CD4-positive, CD25-positive, alpha-beta regulatory T cell (primary cell): ENCODE data around the gene TFAP2A. TPM values are rescaled to one million over a fixed set of nuclear protein-coding genes. Genes with fewer than 3 reads are reported as not detected.
A peak's percentile ranks its signal among the peaks of the same experiment; 100 is the strongest.

Source experiments
- ATAC-seq, 2 donors: fragments of 150-1000 bp; cut with Tn5 transposase; one replicate each; pipeline ENCODE4 v1.10.0; 2021; ENCODE audit warnings: low read depth in 2 of 2, moderate number of reproducible peaks in 2 of 2, moderate library complexity in 1 of 2
- DNase-seq, 3 donors: peaks; one replicate each; pipeline versions ENCODE4 v3.0.0 to v3.0.0-alpha.2; 2012 to 2022; ENCODE audit warnings: mixed read lengths in 1 of 3
- H3K27ac ChIP-seq: one replicate; pipeline ENCODE4 v1.7.0; 2013; ENCODE audit warnings: mild to moderate bottlenecking, low read length; ENCODE audit not compliant: insufficient read depth, poor library complexity, severe bottlenecking
- H3K27me3 ChIP-seq: one replicate; pipeline ENCODE4 v1.7.0; 2013; ENCODE audit warnings: low read length; ENCODE audit not compliant: control insufficient read depth, insufficient read depth
- H3K36me3 ChIP-seq: one replicate; pipeline ENCODE4 v1.7.0; 2013; ENCODE audit warnings: mild to moderate bottlenecking, low read length, moderate library complexity; ENCODE audit not compliant: control insufficient read depth, insufficient read depth
- H3K4me1 ChIP-seq: 2 replicates; pipeline ENCODE4 v1.7.0; 2013; ENCODE audit warnings: mild to moderate bottlenecking, low read length; ENCODE audit not compliant: insufficient read depth, control insufficient read depth, poor library complexity, severe bottlenecking
- H3K4me3 ChIP-seq: one replicate; pipeline ENCODE4 v1.7.0; 2013; ENCODE audit warnings: low read depth, mild to moderate bottlenecking, low read length, moderate library complexity
- H3K9me3 ChIP-seq, 2 experiments: 1 replicate in 1 of 2; 2 replicates in 1 of 2; pipeline ENCODE4 v1.7.0; 2013; ENCODE audit warnings: low read length in 2 of 2, mild to moderate bottlenecking in 1 of 2, moderate library complexity in 1 of 2; ENCODE audit not compliant: control insufficient read depth in 2 of 2
- H3K27ac Mint-ChIP-seq, 3 donors: one replicate each; pipeline ENCODE4 v1.8.0; 2020 to 2022; ENCODE audit warnings: mild to moderate bottlenecking in 3 of 3, mixed read lengths in 3 of 3, moderate library complexity in 2 of 3
- H3K27me3 Mint-ChIP-seq: one replicate; pipeline ENCODE4 v1.8.0; 2022; ENCODE audit warnings: mild to moderate bottlenecking, mixed read lengths
- H3K36me3 Mint-ChIP-seq: one replicate; pipeline ENCODE4 v1.8.0; 2020; ENCODE audit warnings: mixed read lengths
- H3K4me1 Mint-ChIP-seq, 4 donors: one replicate each; pipeline ENCODE4 v1.8.0; 2020 to 2022; ENCODE audit warnings: mixed read lengths in 4 of 4, mild to moderate bottlenecking in 1 of 4
- H3K4me3 Mint-ChIP-seq, 4 donors: one replicate each; pipeline ENCODE4 v1.8.0; 2020 to 2022; ENCODE audit warnings: mild to moderate bottlenecking in 4 of 4, mixed read lengths in 4 of 4, moderate library complexity in 3 of 4
- H3K9me3 Mint-ChIP-seq, 7 donors: one replicate each; pipeline ENCODE4 v1.8.0; 2020 to 2022; ENCODE audit warnings: mixed read lengths in 7 of 7, mild to moderate bottlenecking in 3 of 7, moderate library complexity in 2 of 7
- polyA plus RNA-seq, 4 donors: library from polyadenylated mRNA; unstranded; fragments of 300-500 nt; fragmentation: Illumina TruSeq; gene quantifications; one replicate each; pipeline ENCODE4 v1.2.3, GENCODE V29; 2021
- total RNA-seq: library from RNA; stranded (reverse); gene quantifications from one replicate; pipeline ENCODE4 v1.2.3, GENCODE V29; 2022

The TFAP2A gene
- total and polyA plus RNA-seq, 5 donors from 2014 or later = not detected

GRCh38 chr6:10386756-10387654 is 27.9 kb downstream of the TFAP2A start:
- peaks cover 4 to 23% (median 12%) of the 10 kb centered on the region in 4 donors for H3K4me1 Mint-ChIP-seq
- no peak overlapping the region for H3K4me3 Mint-ChIP-seq
- H3K36me3 ChIP-seq = no peaks in the 10 kb centered on the region
- peaks cover 3% of the 10 kb centered on the region for H3K36me3 Mint-ChIP-seq
- ATAC-seq (no peak), DNase-seq (no peak)
- peaks cover 54% of the 10 kb centered on the region for H3K27me3 ChIP-seq
- H3K27me3 Mint-ChIP-seq = peaks cover 94% of the 10 kb centered on the region
- H3K4me1 ChIP-seq = no peaks in the 10 kb centered on the region
- peak overlapping the region in 1 of 3 donors; percentile 38 for H3K27ac Mint-ChIP-seq
- H3K9me3 ChIP-seq = peaks cover 6 to 18% of the 10 kb centered on the region in 2 experiments
- no peak overlapping the region for H3K4me3 ChIP-seq
- H3K27ac ChIP-seq = no peak overlapping the region
- peaks cover 0 to 27% (median 8%) of the 10 kb centered on the region in 7 donors for H3K9me3 Mint-ChIP-seq

GRCh38 chr6:10386220-10386619 is 28.7 kb downstream of the TFAP2A start:
- Histone ChIP-seq H3K27me3 (peaks cover 47% of the 10 kb centered on the region), H3K27ac (no peak overlapping the region), H3K36me3 (no peaks in the 10 kb centered on the region), H3K4me3 (no peak overlapping the region), H3K4me1 (no peaks in the 10 kb centered on the region), H3K9me3 (peaks cover 6 to 18% of the 10 kb centered on the region in 2 experiments)
- peaks cover 94% of the 10 kb centered on the region for H3K27me3 Mint-ChIP-seq
- H3K4me3 Mint-ChIP-seq = no peak overlapping the region
- DNase-seq = no peak
- peaks cover 0 to 27% (median 8%) of the 10 kb centered on the region in 7 donors for H3K9me3 Mint-ChIP-seq
- H3K36me3 Mint-ChIP-seq = peaks cover 3% of the 10 kb centered on the region
- H3K4me1 Mint-ChIP-seq = peaks cover 4 to 24% (median 12%) of the 10 kb centered on the region in 4 donors
- ATAC-seq = no peak
- H3K27ac Mint-ChIP-seq = no peak overlapping the region

GRCh38 chr6:10385524-10386132 is 29.2 kb downstream of the TFAP2A start:
- Mint-ChIP-seq H3K27ac (no peak overlapping the region), H3K9me3 (peaks cover 0 to 27% (median 8%) of the 10 kb centered on the region in 7 donors), H3K27me3 (peaks cover 94% of the 10 kb centered on the region), H3K4me3 (peak overlapping the region in 1 of 4 donors; percentile 31), H3K4me1 (peaks cover 4 to 24% (median 14%) of the 10 kb centered on the region in 4 donors), H3K36me3 (peaks cover 3% of the 10 kb centered on the region)
- peaks cover 6 to 18% of the 10 kb centered on the region in 2 experiments for H3K9me3 ChIP-seq
- ATAC-seq (no peak), DNase-seq (no peak)
- no peak overlapping the region for H3K4me3 ChIP-seq
- H3K27ac ChIP-seq = no peak overlapping the region
- no peaks in the 10 kb centered on the region for H3K36me3 ChIP-seq
- H3K27me3 ChIP-seq = peaks cover 45% of the 10 kb centered on the region
- no peaks in the 10 kb centered on the region for H3K4me1 ChIP-seq

- peaks cover 3% of the 10 kb centered on the region for H3K36me3 Mint-ChIP-seq
- H3K4me3 Mint-ChIP-seq = no peak overlapping the region
- ATAC-seq = no peak
- Histone ChIP-seq H3K27ac (no peak overlapping the region), H3K4me3 (no peak overlapping the region), H3K27me3 (peaks cover 43% of the 10 kb centered on the region), H3K9me3 (peaks cover 6 to 14% of the 10 kb centered on the region in 2 experiments), H3K36me3 (no peaks in the 10 kb centered on the region), H3K4me1 (no peaks in the 10 kb centered on the region)
- H3K27me3 Mint-ChIP-seq = peaks cover 93% of the 10 kb centered on the region
- peaks cover 4 to 23% (median 14%) of the 10 kb centered on the region in 4 donors for H3K4me1 Mint-ChIP-seq
- peaks cover 0 to 21% (median 8%) of the 10 kb centered on the region in 7 donors for H3K9me3 Mint-ChIP-seq
- no peak for DNase-seq
- H3K27ac Mint-ChIP-seq = no peak overlapping the region
These were observed 30.0 kb downstream of the TFAP2A start for GRCh38 chr6:10384610-10385523.

GRCh38 chr6:10384091-10384609 is 30.7 kb downstream of the TFAP2A start:
- no peaks in the 10 kb centered on the region for H3K4me1 ChIP-seq
- Mint-ChIP-seq H3K27me3 (peaks cover 92% of the 10 kb centered on the region), H3K4me1 (peaks cover 4 to 20% (median 14%) of the 10 kb centered on the region in 4 donors), H3K4me3 (peak overlapping the region in 1 of 4 donors; percentile 15), H3K9me3 (peaks cover 0 to 19% (median 6%) of the 10 kb centered on the region in 7 donors), H3K36me3 (peaks cover 3% of the 10 kb centered on the region), H3K27ac (no peak overlapping the region)
- H3K27ac ChIP-seq = no peak overlapping the region
- DNase-seq (no peak), ATAC-seq (no peak)
- no peaks in the 10 kb centered on the region for H3K36me3 ChIP-seq
- peaks cover 4 to 7% of the 10 kb centered on the region in 2 experiments for H3K9me3 ChIP-seq
- H3K4me3 ChIP-seq = no peak overlapping the region
- H3K27me3 ChIP-seq = peaks cover 40% of the 10 kb centered on the region

- ATAC-seq = no peak
These were observed 31.4 kb downstream of the TFAP2A start for GRCh38 chr6:10383331-10384090.

More at GRCh38 chr6:10383331-10384090, 31.4 kb downstream of the TFAP2A start:
- peak overlapping the region in 2 of 4 donors; percentile 15 to 48 for H3K4me3 Mint-ChIP-seq
- H3K4me3 ChIP-seq = no peak overlapping the region
- no peak overlapping the region for H3K27ac Mint-ChIP-seq
- peaks cover 3% of the 10 kb centered on the region for H3K36me3 Mint-ChIP-seq
- H3K27ac ChIP-seq = no peak overlapping the region
- peaks cover 34% of the 10 kb centered on the region for H3K27me3 ChIP-seq
- H3K27me3 Mint-ChIP-seq = peaks cover 85% of the 10 kb centered on the region
- peaks cover 4 to 7% of the 10 kb centered on the region in 2 experiments for H3K9me3 ChIP-seq
- no peaks in the 10 kb centered on the region for H3K4me1 ChIP-seq
- H3K4me1 Mint-ChIP-seq = peaks cover 4 to 20% (median 14%) of the 10 kb centered on the region in 4 donors
- DNase-seq = no peak
- no peaks in the 10 kb centered on the region for H3K36me3 ChIP-seq
- H3K9me3 Mint-ChIP-seq = peaks cover 0 to 18% (median 4%) of the 10 kb centered on the region in 7 donors
